Erythroblast (primary cell): ENCODE results near the gene NAPEPLD.

Experiments used
- GATA1 ChIP-seq: IDR thresholded peaks from 2 replicates; pipeline ENCODE4 v1.6.1; 2011; ENCODE audit warnings: low read depth, mild to moderate bottlenecking, control low read depth, low read length, moderate library complexity
- POLR2A ChIP-seq: IDR thresholded peaks from 2 replicates; pipeline ENCODE4 v1.6.1; 2011; ENCODE audit warnings: mild to moderate bottlenecking, low read length

- no peak for TF ChIP-seq POLR2A
- TF ChIP-seq GATA1: no peak
Observed at GRCh38 chr7:103051519-103051918, 97.4 kb downstream of the NAPEPLD start.
